Effector memory CD4-positive, alpha-beta T cell (primary cell): ENCODE data around the gene ACSF2.
"Not testable (repeated sequence)": the region's sequence is repeated elsewhere in the genome, so short reads cannot be mapped to it uniquely, and the experiment has no call there.

Source experiments
- DNase-seq, 3 donors: peaks; one replicate each; pipeline ENCODE4 v3.0.0-alpha.2; 2020
- H3K27ac ChIP-seq: 2 replicates; pipeline ENCODE4 v1.7.0; 2013; ENCODE audit warnings: mild to moderate bottlenecking, low read length, moderate library complexity; ENCODE audit not compliant: insufficient read depth, poor library complexity, severe bottlenecking
- H3K27me3 ChIP-seq: replicated peaks from 2 replicates; pipeline ENCODE4 v1.7.0; 2013; ENCODE audit warnings: mild to moderate bottlenecking, low read length; ENCODE audit not compliant: insufficient read depth, control insufficient read depth, poor library complexity, severe bottlenecking
- H3K36me3 ChIP-seq: 2 replicates; pipeline ENCODE4 v1.7.0; 2013; ENCODE audit warnings: mild to moderate bottlenecking, low read length, moderate library complexity; ENCODE audit not compliant: control insufficient read depth, insufficient read depth
- H3K4me1 ChIP-seq: 2 replicates; pipeline ENCODE4 v1.7.0; 2013; ENCODE audit warnings: low read length, mild to moderate bottlenecking; ENCODE audit not compliant: control insufficient read depth, insufficient read depth, poor library complexity, severe bottlenecking
- H3K4me3 ChIP-seq: 2 replicates; pipeline ENCODE4 v1.7.0; 2013; ENCODE audit warnings: low read length, low read depth, mild to moderate bottlenecking; ENCODE audit not compliant: insufficient read depth, poor library complexity, severe bottlenecking
- H3K9me3 ChIP-seq: 2 replicates; pipeline ENCODE4 v1.7.0; 2013; ENCODE audit warnings: mild to moderate bottlenecking, low read length, moderate library complexity; ENCODE audit not compliant: control insufficient read depth

The ACSF2 gene

GRCh38 chr17:50424246-50424995 is 1.6 kb upstream of the ACSF2 start:
- no peak overlapping the region for H3K27ac ChIP-seq
- no peak overlapping the region for H3K4me3 ChIP-seq
- H3K9me3 ChIP-seq, result no peaks in the 10 kb centered on the region

GRCh38 chr17:50424996-50425681 is 879 bp upstream of the ACSF2 start:
- no peak for DNase-seq
- Histone ChIP-seq H3K27ac (peak overlapping the region; percentile 57), H3K4me1 (peaks cover 25% of the 10 kb centered on the region), H3K27me3 (no peaks in the 10 kb centered on the region), H3K36me3 (no peaks in the 10 kb centered on the region), H3K4me3 (peak overlapping the region; percentile 72), H3K9me3 (no peaks in the 10 kb centered on the region)

More at GRCh38 chr17:50424246-50424995, 1.6 kb upstream of the ACSF2 start:
- no peaks in the 10 kb centered on the region for H3K36me3 ChIP-seq
- no peak for DNase-seq
- H3K4me1 ChIP-seq, result peaks cover 25% of the 10 kb centered on the region
- H3K27me3 ChIP-seq, result no peaks in the 10 kb centered on the region

GRCh38 chr17:50426472-50426782 is 409 bp downstream of the ACSF2 start:
- DNase-seq, result no peak
- H3K4me3 ChIP-seq, result peak overlapping the region; percentile 72
- no peaks in the 10 kb centered on the region for H3K27me3 ChIP-seq
- H3K36me3 ChIP-seq, result no peaks in the 10 kb centered on the region
- H3K4me1 ChIP-seq, result peaks cover 19% of the 10 kb centered on the region
- peak overlapping the region; percentile 57 for H3K27ac ChIP-seq
- H3K9me3 ChIP-seq, result no peaks in the 10 kb centered on the region

DNA sequence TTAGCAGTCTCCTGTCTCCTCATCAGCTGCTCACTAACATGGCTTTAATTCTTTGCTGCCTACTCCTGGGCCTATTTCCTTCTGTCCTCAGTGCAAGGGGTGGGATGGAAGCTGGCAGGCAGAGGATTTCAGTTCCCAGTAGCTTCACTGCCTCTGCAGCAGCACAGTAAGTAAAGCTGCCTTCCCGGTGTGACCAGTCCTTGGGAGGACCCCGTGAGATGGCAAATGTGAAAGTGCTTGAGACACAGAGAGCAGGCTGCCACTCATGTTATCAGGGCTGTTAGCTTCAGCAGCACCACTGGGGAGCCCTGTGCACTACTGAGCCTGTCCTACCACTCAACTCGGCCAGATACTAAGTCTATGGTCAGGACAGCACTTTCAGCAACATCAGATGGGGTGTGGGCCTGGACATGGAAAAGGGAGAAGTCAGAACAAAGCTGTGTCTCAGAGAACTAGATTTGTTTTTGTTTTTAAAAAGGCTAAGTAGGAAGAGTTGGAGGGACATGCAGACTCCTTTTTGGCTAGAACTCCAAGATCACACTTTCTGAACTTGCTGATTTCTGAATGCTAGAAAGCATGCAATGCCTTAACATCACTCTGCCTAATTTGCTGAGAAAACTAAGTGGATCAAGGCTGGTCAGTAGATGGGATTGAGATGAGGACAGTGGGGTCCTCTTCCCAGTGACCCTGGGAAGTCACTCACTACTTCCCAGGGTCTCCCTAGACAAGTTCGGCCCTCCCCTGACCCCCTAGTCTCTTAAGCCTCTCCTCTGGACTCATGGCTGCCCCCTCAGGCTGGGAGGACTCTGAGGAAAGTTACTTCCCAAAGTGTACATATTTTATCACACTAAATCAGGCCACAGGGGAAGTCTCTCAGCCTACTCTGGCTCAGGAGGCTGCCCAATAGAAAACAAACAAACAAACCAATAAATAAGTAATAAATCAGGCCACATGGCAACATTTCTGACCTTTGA is 1.1 kb downstream of the ACSF2 start:
- Histone ChIP-seq H3K9me3 (no peaks in the 10 kb centered on the region), H3K27ac (peak overlapping the region; percentile 57), H3K4me3 (peak overlapping the region; percentile 72), H3K4me1 (peaks cover 19% of the 10 kb centered on the region), H3K27me3 (no peaks in the 10 kb centered on the region), H3K36me3 (no peaks in the 10 kb centered on the region)
- no peak for DNase-seq

GRCh38 chr17:50428126-50428525 is 2.1 kb downstream of the ACSF2 start:
- DNase-seq, H3K9me3 ChIP-seq, H3K27ac ChIP-seq, H3K27me3 ChIP-seq, H3K4me3 ChIP-seq, H3K36me3 ChIP-seq: not testable (repeated sequence)
- H3K4me1 ChIP-seq, result peaks cover 19% of the 10 kb centered on the region

DNA sequence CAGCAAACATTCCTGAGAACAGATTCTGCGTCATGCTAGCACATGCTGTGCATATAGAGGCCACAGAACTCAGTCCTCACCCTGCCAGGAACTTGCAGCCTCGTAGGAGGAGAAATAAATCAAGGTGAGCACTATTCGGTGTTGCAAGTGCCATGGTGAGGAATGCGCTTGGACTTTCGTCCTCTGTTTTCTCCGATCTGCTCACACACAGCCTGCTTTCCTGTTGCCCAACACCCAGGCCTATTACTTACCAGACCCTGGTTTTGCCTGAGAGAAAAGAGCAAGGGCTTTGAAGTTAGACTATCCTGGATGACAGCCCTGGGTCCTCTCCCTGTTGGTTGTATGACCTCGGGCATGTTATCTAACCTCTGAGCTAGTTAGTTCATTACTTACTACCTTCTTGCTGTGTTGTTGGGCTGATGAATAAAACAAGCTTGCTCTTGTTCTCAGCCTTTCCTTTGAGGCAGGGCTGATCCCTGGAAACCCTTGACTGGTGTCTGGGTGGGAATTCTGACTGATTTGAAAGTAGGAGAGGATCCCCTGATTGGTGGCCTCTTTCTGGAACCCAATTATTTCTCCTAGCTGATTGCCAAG is 2.9 kb downstream of the ACSF2 start:
- Histone ChIP-seq H3K27ac (no peak overlapping the region), H3K4me3 (no peak overlapping the region), H3K36me3 (no peaks in the 10 kb centered on the region), H3K27me3 (no peaks in the 10 kb centered on the region), H3K9me3 (no peaks in the 10 kb centered on the region), H3K4me1 (peaks cover 19% of the 10 kb centered on the region)
- DNase-seq, result no peak

DNA sequence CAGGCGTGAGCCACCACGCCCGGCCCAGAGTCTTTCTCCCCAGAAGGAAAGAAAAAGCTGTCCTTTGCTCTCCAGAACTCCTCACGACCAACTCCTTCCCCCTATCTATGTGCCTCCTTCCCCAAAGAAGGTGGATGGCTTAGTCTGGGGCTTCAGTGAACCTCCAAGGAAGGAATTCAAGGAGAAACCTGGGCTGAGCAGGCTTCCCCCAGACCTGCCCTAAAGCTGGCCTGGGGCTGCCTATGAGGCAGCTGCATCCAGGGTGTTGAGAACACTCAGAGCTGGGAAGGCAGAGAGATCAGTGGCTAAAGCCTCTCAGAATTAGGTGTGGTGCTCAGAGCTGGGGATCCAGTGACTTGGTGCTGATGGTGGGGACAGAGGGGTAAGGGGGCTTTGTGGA is 3.8 kb downstream of the ACSF2 start:
- no peak overlapping the region for H3K4me3 ChIP-seq
- H3K36me3 ChIP-seq, result no peaks in the 10 kb centered on the region
- no peak for DNase-seq
- no peaks in the 10 kb centered on the region for H3K9me3 ChIP-seq
- H3K27ac ChIP-seq, result no peak overlapping the region
- H3K27me3 ChIP-seq, result no peaks in the 10 kb centered on the region
- peaks cover 19% of the 10 kb centered on the region for H3K4me1 ChIP-seq

GRCh38 chr17:50430821-50431618 is 5.0 kb downstream of the ACSF2 start:
- Histone ChIP-seq H3K4me1 (peaks cover 12% of the 10 kb centered on the region), H3K27me3 (no peaks in the 10 kb centered on the region), H3K4me3 (no peak overlapping the region), H3K9me3 (no peaks in the 10 kb centered on the region), H3K27ac (no peak overlapping the region), H3K36me3 (no peaks in the 10 kb centered on the region)
- DNase-seq, result no peak

GRCh38 chr17:50432125-50432762 is 6.2 kb downstream of the ACSF2 start:
- Histone ChIP-seq H3K4me1 (peaks cover 2% of the 10 kb centered on the region), H3K27ac (no peak overlapping the region), H3K36me3 (no peaks in the 10 kb centered on the region), H3K9me3 (no peaks in the 10 kb centered on the region), H3K27me3 (no peaks in the 10 kb centered on the region), H3K4me3 (no peak overlapping the region)
- DNase-seq, result no peak
